HCT116 (cell line): Measurements from ENCODE around the gene HHATL. TPM values are rescaled to one million over a fixed set of nuclear protein-coding genes. Genes with fewer than 3 reads are reported as not detected.

Experiments
- ATAC-seq: fragments of 200-7000 bp; cut with Tn5 transposase; 2 replicates; pipeline ENCODE4 v1.9.1; 2020; ENCODE audit warnings: mild to moderate bottlenecking, moderate library complexity
- BruUV-seq: library from RNA; stranded (reverse); fragments of 400-500 nt; replicated peaks from 2 replicates; lab custom pipeline; 2021; lab: Mats Ljungman, UMichigan
- CTCF ChIA-PET: fragments of 300-600 bp; sonication (Branson Sonifier 250); formaldehyde crosslinking; loops from one replicate; lab custom pipeline; 2021; ENCODE audit warnings: antibody characterized with exemption; lab: Charles Lee
- POLR2A ChIA-PET: fragments of 300-600, 350-600 bp; sonication (Branson Sonifier 250); formaldehyde crosslinking; loops from one replicate; lab custom pipeline; 2021; ENCODE audit warnings: antibody characterized with exemption; lab: Charles Lee
- RAD21 ChIA-PET, 2 experiments: fragments of 300-600 bp; sonication (Branson Sonifier 250); formaldehyde crosslinking; loops; one replicate each; lab custom pipeline; 2023; ENCODE audit warnings: low total read pairs in 2 of 2; ENCODE audit not compliant: uncharacterized antibody in 2 of 2, unreplicated experiment in 2 of 2, low non-redundant PET in 1 of 2; lab: Charles Lee
- DNase-seq: peaks from one replicate; pipeline ENCODE4 v3.0.0-alpha.2; 2010; ENCODE audit warnings: low read depth, low spot score
- H2AFZ ChIP-seq: fragments of 200-600 bp; shearing (Covaris generic), sonication (generic); 2 replicates; pipeline ENCODE4 v1.6.1; 2017; ENCODE audit warnings: low read depth, mixed run types, mixed read lengths, antibody characterized with exemption, low read length; ENCODE audit not compliant: poor library complexity, severe bottlenecking
- H3K27ac ChIP-seq: 2 replicates; pipeline ENCODE4 v1.5.1; 2012; ENCODE audit warnings: low read depth, low read length
- H3K27me3 ChIP-seq: fragments of 200-600 bp; sonication (generic); 2 replicates; pipeline ENCODE4 v1.6.1; 2016; ENCODE audit warnings: mixed run types, low read length, mixed read lengths; ENCODE audit not compliant: insufficient read depth
- H3K36me3 ChIP-seq, 2 experiments: fragments of 200-500 bp in 1 of 2; fragments of 200-600 bp in 1 of 2; sonication (Bioruptor generic) in 1 of 2; sonication (generic) in 1 of 2; 2 replicates each; pipeline versions ENCODE4 v1.5.1 to v1.6.1; 2014 to 2016; ENCODE audit warnings: low read length in 2 of 2, inconsistent platforms in 1 of 2, mixed read lengths in 1 of 2, mixed run types in 1 of 2; ENCODE audit not compliant: insufficient read depth in 2 of 2, control insufficient read depth in 1 of 2
- H3K4me1 ChIP-seq, 2 experiments: fragments of 200-600 bp in 1 of 2; sonication (generic) in 1 of 2; 2 replicates each; pipeline versions ENCODE4 v1.5.1 to v1.6.1; 2012 to 2017; ENCODE audit warnings: low read length in 2 of 2, inconsistent platforms in 1 of 2, mild to moderate bottlenecking in 1 of 2, mixed read lengths in 1 of 2, mixed run types in 1 of 2, moderate library complexity in 1 of 2; ENCODE audit not compliant: insufficient read depth in 2 of 2, control insufficient read depth in 1 of 2
- H3K4me2 ChIP-seq: fragments of 200-600 bp; sonication (generic); 2 replicates; pipeline ENCODE4 v1.6.1; 2017; ENCODE audit warnings: mixed run types, low read length, mixed read lengths
- H3K4me3 ChIP-seq, 2 experiments: fragments of 200-600 bp in 1 of 2; sonication (generic) in 1 of 2; replicated peaks in 1 of 2; 2 replicates each; pipeline ENCODE4 v1.5.1; 2011 to 2016; ENCODE audit warnings: low read length in 2 of 2, control low read depth in 1 of 2, low read depth in 1 of 2, mild to moderate bottlenecking in 1 of 2, mixed read lengths in 1 of 2, mixed run types in 1 of 2
- H3K79me2 ChIP-seq: fragments of 200-600 bp; sonication (generic); 2 replicates; pipeline ENCODE4 v1.6.1; 2017; ENCODE audit warnings: mild to moderate bottlenecking, mixed run types, low read length, moderate library complexity, mixed read lengths; ENCODE audit not compliant: insufficient read depth
- H3K9ac ChIP-seq: fragments of 200-600 bp; sonication (generic); 2 replicates; pipeline ENCODE4 v1.6.1; 2016; ENCODE audit warnings: low read length, mixed read lengths
- H3K9me2 ChIP-seq: fragments of 200-600 bp; sonication (generic), shearing (Covaris generic); 2 replicates; pipeline ENCODE4 v1.6.1; 2017; ENCODE audit warnings: mixed run types, mild to moderate bottlenecking, moderate library complexity; ENCODE audit not compliant: insufficient read depth
- H3K9me3 ChIP-seq, 2 experiments: fragments of 200-500 bp in 1 of 2; fragments of 200-600 bp in 1 of 2; sonication (Bioruptor generic) in 1 of 2; sonication (generic) in 1 of 2; 2 replicates each; pipeline ENCODE4 v1.6.1; 2014 to 2017; ENCODE audit warnings: low read length in 2 of 2, mixed read lengths in 2 of 2, inconsistent platforms in 1 of 2, low read depth in 1 of 2, mild to moderate bottlenecking in 1 of 2, mixed run types in 1 of 2, moderate library complexity in 1 of 2; ENCODE audit not compliant: control insufficient read depth in 1 of 2, insufficient read depth in 1 of 2
- H4K20me1 ChIP-seq: fragments of 200-600 bp; sonication (generic), shearing (Covaris generic); 2 replicates; pipeline ENCODE4 v1.6.1; 2017; ENCODE audit warnings: mixed run types, mild to moderate bottlenecking, moderate library complexity; ENCODE audit not compliant: insufficient read depth
- CBX3 ChIP-seq: IDR thresholded peaks from 2 replicates; pipeline ENCODE4 v1.6.1; 2012; ENCODE audit warnings: low read depth
- EGR1 ChIP-seq: IDR thresholded peaks from 2 replicates; pipeline ENCODE4 v1.6.1; 2012; ENCODE audit warnings: low read depth
- EZH2phosphoT487 ChIP-seq: fragments of 200-600 bp; IDR thresholded peaks from 2 replicates; pipeline ENCODE4 v1.6.1; 2018; ENCODE audit warnings: antibody characterized with exemption, borderline replicate concordance
- FOSL1 ChIP-seq: IDR thresholded peaks from 2 replicates; pipeline ENCODE4 v1.6.1; 2012; ENCODE audit warnings: low read depth
- JUND ChIP-seq: IDR thresholded peaks from 2 replicates; pipeline ENCODE4 v1.6.1; 2012
- MAX ChIP-seq: IDR thresholded peaks from 2 replicates; pipeline ENCODE4 v1.6.1; 2012
- POLR2AphosphoS5 ChIP-seq: IDR thresholded peaks from 2 replicates; pipeline ENCODE4 v1.6.1; 2011; ENCODE audit warnings: mild to moderate bottlenecking, low read depth, low read length, moderate library complexity
- REST ChIP-seq: IDR thresholded peaks from 2 replicates; pipeline ENCODE4 v1.6.1; 2012; ENCODE audit warnings: low read depth
- SIN3A ChIP-seq: IDR thresholded peaks from 2 replicates; pipeline ENCODE4 v1.6.1; 2012; ENCODE audit warnings: low read depth
- SRF ChIP-seq: IDR thresholded peaks from 2 replicates; pipeline ENCODE4 v1.6.1; 2012; ENCODE audit warnings: low read depth
- TCF7L2 ChIP-seq: IDR thresholded peaks from 2 replicates; pipeline ENCODE4 v1.7.0; 2011; ENCODE audit warnings: borderline replicate concordance, inconsistent platforms; ENCODE audit not compliant: insufficient read depth, insufficient read length; ENCODE audit errors: extremely low read depth
- ZFX ChIP-seq: fragments of 450-650 bp; IDR thresholded peaks from 2 replicates; pipeline ENCODE4 v1.6.1; 2017
- intact Hi-C: fragments of 100-400 bp; cut with micrococcal nuclease; formaldehyde crosslinking; loops from 2 replicates; pipeline ENCODE4 v1.10.0; 2022
- total RNA-seq: library from RNA; stranded (reverse); gene quantifications from one replicate; pipeline ENCODE4 v1.2.1, GENCODE V29; 2021; ENCODE audit not compliant: unreplicated experiment

HHATL gene
- total RNA-seq, 1 experiment from 2014 or later: 0.52 TPM

GRCh38 chr3:42683875-42684598 lies 18.6 kb downstream of the HHATL start:
- peak overlapping the region; percentile 73 for H3K4me2 ChIP-seq
- H3K4me3 ChIP-seq: peak overlapping the region; percentile 21 to 39

GRCh38 chr3:42682301-42683070 lies 20.1 kb downstream of the HHATL start:
- RAD21 ChIA-PET: no interaction called here
- no peaks in the 10 kb centered on the region for H3K79me2 ChIP-seq
- no peak for TF ChIP-seq ZFX
- TF ChIP-seq FOSL1: no peak
- TF ChIP-seq EZH2phosphoT487: no peak
- TF ChIP-seq MAX: no peak
- no peak for TF ChIP-seq CBX3
- TF ChIP-seq SRF: no peak
- TF ChIP-seq SIN3A: no peak
- TF ChIP-seq POLR2AphosphoS5: no peak
- TF ChIP-seq EGR1: no peak
- no peak for TF ChIP-seq REST
- no peak for TF ChIP-seq TCF7L2

More at GRCh38 chr3:42683875-42684598, 18.6 kb downstream of the HHATL start:
- Histone ChIP-seq H3K79me2 (no peaks in the 10 kb centered on the region), H3K9me3 (no peaks in the 10 kb centered on the region), H3K9me2 (no peaks in the 10 kb centered on the region), H2AFZ (no peak overlapping the region), H3K27ac (no peak overlapping the region), H4K20me1 (no peaks in the 10 kb centered on the region), H3K36me3 (no peaks in the 10 kb centered on the region), H3K27me3 (no peaks in the 10 kb centered on the region), H3K4me1 (peaks cover 3 to 23% of the 10 kb centered on the region in 2 experiments; a peak in 3 of 4 replicates), H3K9ac (peak overlapping the region; percentile 9; the same call in 1 of the 2 replicates)
- DNase-seq (peak; percentile 61), ATAC-seq (peak; percentile 90)
- RAD21 ChIA-PET: interaction anchor here in 1 of 2 experiments (0.6 kb wide), 1 partner anchor 111 kb away, joined by 3 read pairs; no protein-coding TSS in a partner anchor
- CTCF ChIA-PET: no interaction called here
- BruUV-seq: no TSS peak
- intact Hi-C loops: no loop called here
- POLR2A ChIA-PET: no interaction called here
- no peak for TF ChIP-seq TCF7L2
- peak; percentile 48; the same call in 1 of the 2 replicates for TF ChIP-seq JUND
- TF ChIP-seq EGR1: peak; percentile 67

More at GRCh38 chr3:42682301-42683070, 20.1 kb downstream of the HHATL start:
- Histone ChIP-seq H3K4me1 (peaks cover 3 to 23% of the 10 kb centered on the region in 2 experiments; a peak in 3 of 4 replicates), H3K9me3 (no peaks in the 10 kb centered on the region), H4K20me1 (no peaks in the 10 kb centered on the region), H3K9me2 (no peaks in the 10 kb centered on the region), H3K36me3 (no peaks in the 10 kb centered on the region), H3K4me2 (no peak overlapping the region), H3K4me3 (no peak overlapping the region), H2AFZ (no peak overlapping the region), H3K9ac (no peak overlapping the region), H3K27ac (no peak overlapping the region), H3K27me3 (no peaks in the 10 kb centered on the region)
- ChIA-PET CTCF (no interaction called here), POLR2A (no interaction called here)
- no TSS peak for BruUV-seq
- ATAC-seq (no peak), DNase-seq (no peak)
- intact Hi-C loops: no loop called here
